Suppressor macrophage (primary cell): Measurements from ENCODE around the gene ARPC3.
A peak's percentile ranks its signal among the peaks of the same experiment; 100 is the strongest.
"Not testable (repeated sequence)": the region's sequence is repeated elsewhere in the genome, so short reads cannot be mapped to it uniquely, and the experiment has no call there.

Experiments used
- DNase-seq, 4 experiments: peaks; one replicate each; pipeline ENCODE4 v3.0.0-alpha.2; 2020 to 2022
- total RNA-seq, 17 experiments: gene quantifications; one replicate each; lab custom pipeline; 2026; ENCODE audit warnings: mixed read lengths in 6 of 17, inconsistent platforms in 3 of 17; lab: John Stamatoyannopoulos, UW

The ARPC3 gene
- total RNA-seq, result 161 to 334 (median 228) reads per million in 17 experiments

DNA sequence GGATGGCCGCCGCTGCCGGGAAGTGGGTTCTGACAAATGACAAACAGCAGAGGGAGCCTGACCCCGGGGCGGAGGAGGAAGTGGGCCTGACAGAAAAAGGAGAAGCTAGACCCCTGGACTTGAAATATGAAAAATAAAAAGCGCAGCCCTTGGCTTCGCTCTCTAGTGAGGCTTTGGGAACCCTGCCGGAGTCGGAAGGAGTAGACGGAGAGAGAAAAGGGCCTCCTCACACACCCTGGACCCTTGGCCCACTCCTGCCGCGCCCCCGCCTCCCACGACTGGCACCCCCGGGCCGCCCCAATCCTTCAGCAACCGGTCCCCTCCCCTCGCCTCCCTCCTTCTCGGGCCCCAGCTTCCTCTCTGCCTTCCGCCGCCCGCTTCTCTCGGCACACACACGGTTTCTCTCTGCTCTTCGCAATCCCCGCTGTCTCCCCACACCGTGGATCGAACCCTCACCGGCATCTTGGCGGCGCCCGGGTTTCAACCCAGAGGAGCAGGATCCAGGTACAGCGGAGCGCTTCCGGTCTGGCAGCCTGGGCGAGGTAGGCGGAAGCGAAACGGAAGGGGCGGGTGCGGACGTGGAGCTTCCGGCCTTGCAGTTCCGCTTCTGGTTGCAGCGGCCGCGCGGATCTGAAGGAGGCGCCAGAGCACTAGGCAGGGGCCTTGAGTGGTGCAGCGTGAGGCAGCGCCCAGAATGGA lies at the start of gene ARPC3:
Gene ARPC3, minus strand, starts transcription at position 539 of the 699 bp plus-strand sequence. Its CDS starts 77 bp downstream, at position 462.
- peak; percentile 97 to 99 (median 98) for DNase-seq

DNA sequence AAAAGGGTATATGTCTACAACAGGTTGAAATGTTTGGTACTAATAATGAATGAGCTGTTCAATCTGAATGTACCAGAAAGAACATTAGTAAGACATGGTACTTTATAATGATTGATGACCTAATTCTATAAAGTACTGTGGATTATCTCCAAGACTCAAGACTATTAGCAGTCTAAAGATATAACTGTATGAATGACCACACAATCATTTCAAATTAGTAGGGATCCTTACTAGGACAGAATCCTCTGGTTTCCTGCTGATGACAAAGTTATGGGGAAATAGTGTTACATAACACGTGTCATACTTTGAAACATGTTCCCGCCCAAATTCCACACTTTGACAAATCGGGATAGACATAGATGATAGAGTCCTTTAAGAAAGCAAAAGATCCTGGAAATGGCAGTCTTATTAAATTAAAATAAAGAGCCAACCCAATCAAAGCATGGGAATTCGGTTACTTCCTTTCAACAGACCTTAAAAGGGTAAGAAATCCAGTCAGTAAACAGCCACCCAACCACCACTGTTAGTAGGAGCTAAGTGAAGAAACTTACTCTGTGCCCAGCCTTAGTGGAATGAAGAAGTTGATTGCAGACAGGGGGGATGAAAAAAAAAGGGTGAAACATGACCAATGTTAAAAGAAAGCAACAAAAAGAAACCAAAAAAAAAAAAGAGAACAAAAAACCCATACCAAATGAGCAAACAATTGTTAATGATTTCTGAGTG lies 49.0 kb upstream of the ARPC3 start:
- peak; percentile 55 to 83 (median 70) for DNase-seq

- DNase-seq, result no peak
Observed at GRCh38 chr12:110475426-110475825, 25.3 kb upstream of the ARPC3 start.

DNA sequence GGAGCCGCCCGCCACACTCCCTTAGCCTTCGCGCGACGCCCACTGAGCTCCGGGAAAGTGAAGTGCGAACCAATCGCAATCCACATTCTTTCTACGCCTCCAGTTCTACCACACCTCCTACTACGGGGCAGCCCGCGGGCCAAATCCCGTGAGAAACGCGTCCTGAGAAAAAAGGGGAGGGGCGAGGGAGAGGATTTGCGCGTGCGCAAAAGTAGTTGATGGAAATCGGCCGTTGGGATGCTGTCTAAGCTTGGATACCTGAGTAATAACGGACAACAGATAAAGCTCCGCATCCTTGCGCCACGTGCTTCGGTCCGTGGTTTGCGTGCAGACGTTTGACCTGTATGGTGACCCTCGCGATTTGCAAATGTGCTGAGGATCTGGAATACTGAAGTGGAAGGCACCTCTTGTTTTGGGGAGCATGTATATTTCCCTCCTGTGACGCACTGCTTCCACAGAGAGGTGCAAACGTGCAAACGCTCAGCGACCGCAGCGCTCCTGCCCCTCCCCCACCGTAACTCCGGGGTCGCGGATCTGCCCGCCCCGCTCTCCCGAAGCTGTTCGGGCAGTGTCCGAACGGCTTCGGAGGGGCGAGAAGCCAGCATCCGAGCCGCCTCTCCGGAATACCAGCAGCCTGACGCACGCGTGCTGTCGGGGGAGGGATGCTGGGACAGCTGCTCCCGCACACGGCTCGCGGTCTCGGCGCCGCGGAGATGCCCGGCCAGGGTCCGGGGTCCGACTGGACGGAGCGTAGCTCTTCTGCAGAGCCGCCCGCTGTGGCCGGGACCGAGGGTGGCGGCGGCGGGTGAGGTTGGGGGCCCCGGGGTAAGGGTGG lies 18.3 kb upstream of the ARPC3 start, which contains the start of the genes FAM216A and GPN3:
Gene FAM216A, plus strand, starts transcription at position 632 of the 835 bp plus-strand sequence. Its CDS starts 31 bp downstream, at position 663.
Gene GPN3, minus strand, starts transcription at position 44 of the 835 bp plus-strand sequence. CDS start 54 bp downstream, outside the sequence.
- DNase-seq, result peak; percentile 98 to 99 (median 98)

- no peak for DNase-seq
Observed at GRCh38 chr12:110467847-110468213, 17.7 kb upstream of the ARPC3 start.

- no peak for DNase-seq
Observed at GRCh38 chr12:110466791-110467190, 16.7 kb upstream of the ARPC3 start.

GRCh38 chr12:110465765-110466164 lies 15.6 kb upstream of the ARPC3 start:
- DNase-seq, result not testable (repeated sequence)

DNA sequence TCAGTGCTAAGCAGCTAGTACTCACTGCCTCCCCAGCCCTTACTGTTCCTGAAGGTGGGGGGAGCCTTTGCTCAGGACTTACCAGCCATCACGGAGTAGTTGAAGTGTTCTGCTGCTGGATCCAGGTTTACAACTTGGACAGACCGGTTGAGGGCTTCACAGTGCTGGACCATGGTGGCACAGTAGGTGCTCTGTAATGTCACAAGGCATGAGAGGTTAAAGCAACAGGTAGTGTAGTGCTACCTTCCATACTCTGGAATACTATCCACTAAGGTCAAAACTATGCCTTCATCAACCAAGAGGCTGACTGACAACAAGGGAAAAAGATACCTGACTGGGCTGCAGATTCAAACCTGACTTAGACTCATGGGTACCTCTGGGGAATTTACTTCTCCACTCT lies 14.9 kb upstream of the ARPC3 start:
- DNase-seq, result no peak

DNA sequence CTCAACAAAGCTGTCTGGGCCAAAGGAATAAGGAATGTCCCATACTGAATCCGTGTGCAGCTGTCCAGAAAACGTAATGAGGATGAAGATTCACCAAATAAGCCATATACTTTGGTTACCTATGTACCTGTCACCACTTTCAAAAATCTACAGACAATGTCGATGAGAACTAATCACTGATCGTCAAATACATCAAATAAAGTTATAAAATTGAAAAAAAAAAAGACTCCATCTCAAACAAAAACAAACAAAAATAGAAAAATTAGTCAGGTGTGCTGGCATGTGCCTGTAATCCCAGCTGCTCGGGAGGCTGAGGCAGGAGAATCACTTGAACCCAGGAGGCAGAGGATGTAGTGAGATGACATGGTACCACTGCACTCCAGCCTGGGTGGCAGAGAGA lies 11.1 kb upstream of the ARPC3 start:
- DNase-seq, result not testable (repeated sequence)

DNA sequence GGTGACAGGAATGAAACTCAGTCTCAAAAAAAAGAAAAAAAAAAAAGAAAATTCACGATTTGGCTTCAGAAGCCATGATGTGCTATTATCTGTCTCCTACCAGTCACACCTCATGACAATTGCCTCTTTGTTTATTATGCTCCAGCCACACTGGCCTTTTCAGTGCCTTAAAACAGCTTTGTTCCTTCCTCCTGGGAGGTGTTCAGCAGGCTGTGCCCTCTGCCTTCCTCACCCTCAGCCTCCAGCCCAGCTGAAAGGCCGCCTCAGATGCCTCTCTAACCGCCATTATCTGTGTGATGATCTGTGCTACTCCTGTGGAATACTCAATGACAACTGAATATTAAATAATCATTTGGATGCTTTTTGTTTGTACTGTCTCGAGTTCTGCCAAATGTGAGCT lies 8.6 kb upstream of the ARPC3 start:
- DNase-seq, result no peak

GRCh38 chr12:110453569-110454296 lies 3.6 kb upstream of the ARPC3 start:
- no peak for DNase-seq

- no peak for DNase-seq
Observed at GRCh38 chr12:110451263-110451662, 1.1 kb upstream of the ARPC3 start.

- DNase-seq, result peak in 1 of 4 experiments; percentile 43
Observed at GRCh38 chr12:110444455-110444854, 5.7 kb downstream of the ARPC3 start.

DNA sequence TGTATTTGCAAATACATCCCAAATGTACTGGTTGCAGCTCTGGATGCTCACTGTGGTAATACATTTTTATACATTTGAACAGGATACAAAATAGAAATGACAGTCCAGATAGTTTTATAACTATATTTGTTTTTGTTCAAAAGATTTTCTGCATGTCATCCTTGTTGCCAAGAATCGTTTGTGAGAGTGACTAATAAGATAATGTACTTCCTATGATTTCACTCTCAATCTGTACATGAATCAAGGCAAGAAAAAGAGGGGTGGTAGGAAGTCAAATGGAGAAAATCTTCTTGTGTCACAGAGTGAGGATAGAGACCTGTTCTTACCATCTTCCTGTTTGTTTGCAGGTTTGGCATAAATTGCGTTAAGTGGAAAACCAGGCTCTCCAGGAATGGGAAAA lies 13.9 kb downstream of the ARPC3 start:
- DNase-seq, result no peak

DNA sequence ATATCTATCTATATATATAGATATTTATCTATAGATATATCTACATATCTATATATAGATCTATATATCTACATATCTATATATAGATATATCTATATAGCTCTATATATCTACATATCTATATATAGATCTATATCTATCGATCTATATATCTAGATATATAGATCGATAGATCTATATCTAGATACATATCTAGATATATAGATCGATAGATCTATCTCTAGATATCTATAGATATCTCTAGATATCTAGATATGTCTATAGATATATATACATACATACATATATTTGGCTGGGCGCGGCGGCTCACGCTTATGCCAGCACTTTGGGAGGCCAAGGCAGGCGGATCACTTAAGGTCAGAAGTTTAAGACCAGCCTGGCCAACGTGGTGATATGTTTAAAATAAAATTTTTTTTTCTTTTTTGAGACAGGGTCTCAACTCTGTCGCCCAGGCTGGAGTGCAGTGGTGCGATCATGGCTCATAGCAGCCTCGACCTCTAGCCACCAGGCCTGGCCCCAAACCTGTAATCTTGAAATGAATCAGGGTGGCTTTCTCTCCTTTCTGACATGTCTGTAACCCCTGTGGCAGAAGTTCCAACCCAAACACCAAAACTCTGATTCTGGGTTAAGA lies 18.1 kb downstream of the ARPC3 start:
- DNase-seq, result no peak

DNA sequence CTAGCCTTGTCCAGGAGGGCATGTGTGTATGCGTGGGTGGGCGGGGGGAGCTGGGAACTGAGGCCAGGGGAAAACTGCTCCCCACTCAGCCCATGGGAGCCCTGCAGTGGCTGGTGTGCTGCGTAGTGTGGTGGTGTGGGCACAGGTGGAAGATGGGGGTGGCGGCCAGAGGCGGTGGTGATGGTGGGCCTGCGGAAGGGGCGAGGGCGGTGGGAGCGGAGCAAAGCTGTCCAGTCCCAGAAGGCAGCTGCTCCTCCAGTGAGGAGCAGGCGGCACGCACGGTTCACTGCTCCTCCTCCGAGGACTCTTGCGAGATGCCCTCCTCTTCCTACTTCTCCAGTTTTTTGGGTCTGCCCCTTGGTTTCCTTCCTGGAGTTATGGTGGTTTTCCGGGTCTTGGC lies 20.5 kb downstream of the ARPC3 start:
- not testable (repeated sequence) for DNase-seq

DNA sequence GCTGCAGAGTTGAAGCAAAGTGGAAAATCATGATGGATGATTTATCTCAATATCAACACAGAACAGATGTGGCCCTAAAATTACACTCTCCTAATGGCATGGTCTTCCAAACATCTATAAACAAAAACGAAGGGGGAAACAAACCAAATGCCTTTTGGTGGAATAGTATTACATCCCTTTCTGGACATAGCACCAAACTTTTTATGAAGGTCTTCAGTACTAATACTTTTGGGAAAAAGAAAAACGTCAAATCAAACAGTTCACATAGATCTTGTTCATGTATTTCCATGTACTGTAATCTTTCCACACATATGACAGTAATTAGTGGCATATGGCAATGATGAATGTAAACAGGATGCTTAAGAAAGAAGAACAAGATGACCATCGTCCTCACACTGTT lies 23.7 kb downstream of the ARPC3 start:
- no peak for DNase-seq

DNA sequence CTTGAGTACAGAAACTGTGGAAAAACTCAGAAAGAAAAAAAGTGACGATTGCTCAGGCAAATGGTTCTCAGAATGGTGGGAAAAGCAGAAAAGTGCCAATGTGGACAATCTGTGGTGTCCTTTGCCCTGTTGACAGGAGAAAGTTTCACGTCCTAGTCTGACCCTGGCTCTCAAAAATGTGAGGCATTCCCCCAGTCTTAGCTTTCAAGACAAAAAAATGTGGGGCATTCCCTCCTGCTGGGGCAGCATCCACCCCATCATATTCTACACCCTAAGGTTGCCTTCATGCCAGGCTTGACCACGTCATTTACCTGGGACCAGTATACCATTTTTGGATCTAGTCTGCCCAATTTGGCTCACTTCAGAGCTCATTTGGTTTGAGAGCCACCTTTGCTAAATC lies 25.9 kb downstream of the ARPC3 start:
- no peak for DNase-seq

DNA sequence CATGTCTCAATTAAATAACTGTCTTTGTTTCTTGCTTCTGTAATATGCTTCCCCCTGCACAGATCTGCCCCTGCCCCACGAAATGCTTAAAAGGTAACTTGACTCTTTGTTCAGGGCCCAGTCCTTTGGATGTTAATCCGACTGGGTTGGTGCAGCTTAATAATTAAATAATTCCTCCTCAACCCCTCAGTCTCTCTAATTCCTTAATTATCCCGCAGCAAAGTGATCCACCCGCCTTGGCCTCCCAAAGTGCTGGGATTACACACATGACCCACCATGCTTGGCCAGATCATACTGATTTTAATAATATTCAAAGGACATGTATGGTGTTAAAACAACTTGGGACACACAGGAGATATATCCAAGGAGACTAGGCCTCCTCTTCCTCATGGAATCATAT lies 28.4 kb downstream of the ARPC3 start:
- DNase-seq, result no peak

DNA sequence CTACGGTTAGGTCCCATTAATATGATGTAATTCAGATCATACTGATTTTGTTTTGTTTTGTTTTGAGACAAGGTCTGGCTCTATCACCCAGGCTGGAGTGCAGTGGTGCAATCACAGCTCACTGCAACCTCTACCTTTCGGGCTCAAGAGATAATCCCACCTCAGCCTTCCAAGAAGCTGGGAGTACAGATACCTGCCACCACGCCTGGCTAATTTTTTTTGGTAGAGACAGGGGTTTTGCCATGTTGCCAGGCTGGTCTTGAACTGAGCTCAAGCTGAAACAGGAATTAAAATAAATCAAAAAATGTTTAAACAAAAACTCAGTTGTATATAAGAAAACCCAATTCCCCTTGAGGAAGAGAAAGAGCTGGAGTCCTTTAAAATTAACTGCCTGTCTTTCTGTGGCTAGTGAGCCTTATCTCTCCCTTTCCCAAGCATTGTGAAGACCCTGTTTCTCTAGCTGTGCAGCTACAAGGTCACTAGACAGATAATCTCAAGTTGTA lies 28.9 kb downstream of the ARPC3 start:
- DNase-seq, result no peak

GRCh38 chr12:110420644-110421043 lies 29.5 kb downstream of the ARPC3 start:
- DNase-seq, result not testable (repeated sequence)
